HFF-Myc (cell line): ENCODE results near the gene C1orf50.
"Not testable (repeated sequence)": the region's sequence is repeated elsewhere in the genome, so short reads cannot be mapped to it uniquely, and the experiment has no call there.

Experiments used
- DNase-seq: peaks from one replicate; pipeline ENCODE4 v3.0.0-alpha.2; 2011; ENCODE audit warnings: low read depth; ENCODE audit errors: extremely low read depth
- H3K4me3 ChIP-seq: replicated peaks from 2 replicates; pipeline ENCODE4 v1.5.1; 2011; ENCODE audit warnings: low read depth, mild to moderate bottlenecking, control low read depth, low read length
- CTCF ChIP-seq: IDR thresholded peaks from 2 replicates; pipeline ENCODE4 v1.5.1; 2012; ENCODE audit warnings: mild to moderate bottlenecking, low read depth, low read length, control low read depth; ENCODE audit errors: missing control alignments

The C1orf50 gene

GRCh38 chr1:42766741-42767509 is at the start of gene C1orf50, which contains the start of gene P3H1:
Gene C1orf50, plus strand, starts transcription at chr1:42767249. Its CDS starts 63 bp downstream, at chr1:42767312.
Gene P3H1, minus strand, starts transcription at chr1:42767028. Its CDS starts 57 bp downstream, at chr1:42766971.
- H3K4me3 ChIP-seq, result peak within 1 kb of the TSS; percentile 93
- no peak for TF ChIP-seq CTCF
- peak; percentile 96 for DNase-seq

GRCh38 chr1:42720868-42721267 is 46.2 kb upstream of the C1orf50 start:
- no peak overlapping the region for H3K4me3 ChIP-seq
- DNase-seq, result no peak
- TF ChIP-seq CTCF, result no peak

GRCh38 chr1:42721926-42722325 is 45.1 kb upstream of the C1orf50 start:
- no peak for DNase-seq
- H3K4me3 ChIP-seq, result no peak overlapping the region
- no peak for TF ChIP-seq CTCF

GRCh38 chr1:42722403-42722802 is 44.6 kb upstream of the C1orf50 start:
- DNase-seq, H3K4me3 ChIP-seq: not testable (repeated sequence)

GRCh38 chr1:42723511-42723910 is 43.5 kb upstream of the C1orf50 start:
- no peak for DNase-seq
- TF ChIP-seq CTCF, result no peak
- H3K4me3 ChIP-seq, result no peak overlapping the region

- H3K4me3 ChIP-seq, DNase-seq: not testable (repeated sequence)
Observed at GRCh38 chr1:42725820-42726219, 41.2 kb upstream of the C1orf50 start.

- TF ChIP-seq CTCF, result no peak
- no peak for DNase-seq
Observed at GRCh38 chr1:42730002-42730401, 37.0 kb upstream of the C1orf50 start.

GRCh38 chr1:42730988-42731387 is 36.1 kb upstream of the C1orf50 start:
- no peak for DNase-seq
- no peak overlapping the region for H3K4me3 ChIP-seq

More at GRCh38 chr1:42730002-42730401, 37.0 kb upstream of the C1orf50 start:
- no peak overlapping the region for H3K4me3 ChIP-seq

More at GRCh38 chr1:42730988-42731387, 36.1 kb upstream of the C1orf50 start:
- no peak for TF ChIP-seq CTCF
